ENCODE measurements around the gene CLEC2A. TPM values are rescaled to one million over a fixed set of nuclear protein-coding genes. Genes with fewer than 3 reads are reported as not detected.

Gene CLEC2A
- total RNA-seq, 6 experiments from 2014 or later, result not detected

DNA sequence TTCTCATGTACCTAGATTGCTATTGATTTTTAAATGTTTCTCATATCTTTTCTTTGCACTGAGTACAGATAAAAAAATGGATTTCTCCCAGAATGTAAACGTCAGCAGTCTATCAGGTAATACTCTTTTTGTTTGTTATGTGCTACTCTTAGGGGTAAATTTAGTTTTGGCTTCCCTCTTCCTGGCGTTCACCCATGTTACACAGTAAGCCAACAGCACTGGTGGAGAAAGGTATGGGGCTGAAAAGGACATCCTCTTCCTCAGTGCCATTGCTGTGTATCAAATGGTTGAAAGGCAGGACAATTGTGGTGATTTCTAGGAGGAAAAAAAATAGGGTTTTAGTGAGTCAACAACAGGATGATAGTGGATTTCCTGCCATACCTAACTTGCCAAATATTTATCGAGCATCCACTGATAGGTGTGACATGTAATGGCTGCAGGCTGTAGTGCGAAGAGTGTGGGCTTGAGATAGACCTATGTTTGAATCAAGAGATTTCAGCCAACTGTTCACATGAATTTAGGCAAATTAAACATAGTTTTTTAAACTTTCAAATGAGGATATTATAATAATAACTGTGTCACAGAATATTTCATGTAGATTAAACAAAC is 43.4 kb downstream of the CLEC2A start:
- H3K4me1 ChIP-seq, result peaks cover 0 to 6% (median 0%) of the 10 kb centered on the region in 4 donors
- DNase-seq (no peak), ATAC-seq (peak; percentile 12 to 77 (median 37))
- TF ChIP-seq, protein P1, sequence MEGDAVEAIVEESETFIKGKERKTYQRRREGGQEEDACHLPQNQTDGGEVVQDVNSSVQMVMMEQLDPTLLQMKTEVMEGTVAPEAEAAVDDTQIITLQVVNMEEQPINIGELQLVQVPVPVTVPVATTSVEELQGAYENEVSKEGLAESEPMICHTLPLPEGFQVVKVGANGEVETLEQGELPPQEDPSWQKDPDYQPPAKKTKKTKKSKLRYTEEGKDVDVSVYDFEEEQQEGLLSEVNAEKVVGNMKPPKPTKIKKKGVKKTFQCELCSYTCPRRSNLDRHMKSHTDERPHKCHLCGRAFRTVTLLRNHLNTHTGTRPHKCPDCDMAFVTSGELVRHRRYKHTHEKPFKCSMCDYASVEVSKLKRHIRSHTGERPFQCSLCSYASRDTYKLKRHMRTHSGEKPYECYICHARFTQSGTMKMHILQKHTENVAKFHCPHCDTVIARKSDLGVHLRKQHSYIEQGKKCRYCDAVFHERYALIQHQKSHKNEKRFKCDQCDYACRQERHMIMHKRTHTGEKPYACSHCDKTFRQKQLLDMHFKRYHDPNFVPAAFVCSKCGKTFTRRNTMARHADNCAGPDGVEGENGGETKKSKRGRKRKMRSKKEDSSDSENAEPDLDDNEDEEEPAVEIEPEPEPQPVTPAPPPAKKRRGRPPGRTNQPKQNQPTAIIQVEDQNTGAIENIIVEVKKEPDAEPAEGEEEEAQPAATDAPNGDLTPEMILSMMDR (IDR thresholded peaks at IDR 0.05), result no peak
- no peak for TF ChIP-seq POLR2A (IDR thresholded peaks at IDR 0.05)
- H3K27ac ChIP-seq, result no peak overlapping the region
- H3K36me3 ChIP-seq, result no peaks in the 10 kb centered on the region
- 27% methylated on average over 4 of the region's 4 CpGs for WGBS (ENCODE audit: insufficient coverage, low coverage, low lambda C conversion rate, missing lambda C conversion rate)
- intact Hi-C loops (cut with DNase I), result no loop called here
- no peak overlapping the region for H3K4me3 ChIP-seq
- H3K9me3 ChIP-seq, result no peaks in the 10 kb centered on the region
- no peaks in the 10 kb centered on the region for H3K27me3 ChIP-seq

DNA sequence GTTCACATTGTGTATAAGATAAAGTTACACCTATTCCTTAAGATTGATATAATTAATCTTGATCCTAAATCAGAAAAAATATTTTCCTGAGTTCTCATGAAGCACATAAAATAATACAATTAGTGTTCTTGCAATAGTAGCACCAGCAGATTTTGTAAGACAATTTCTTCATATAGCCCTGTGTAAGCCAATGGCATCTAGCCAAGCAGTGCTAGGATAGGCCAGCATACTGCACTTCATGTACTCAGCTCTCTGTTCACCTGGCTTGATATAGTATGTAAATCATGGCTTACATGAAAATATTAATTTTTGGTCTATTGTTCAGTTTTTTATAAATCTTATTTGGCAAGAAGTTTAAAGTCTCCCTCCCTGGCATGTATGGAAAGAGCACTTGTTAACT is 49.0 kb downstream of the CLEC2A start:
- no peak for TF ChIP-seq POLR2A (IDR thresholded peaks at IDR 0.05)
- TF ChIP-seq, protein P1 (IDR thresholded peaks at IDR 0.05), result no peak
- peaks cover 0 to 9% (median 0%) of the 10 kb centered on the region in 4 donors for H3K4me1 ChIP-seq
- DNase-seq, result no peak
- H3K27me3 ChIP-seq, result no peaks in the 10 kb centered on the region
- H3K4me3 ChIP-seq, result no peak overlapping the region
- H3K9me3 ChIP-seq, result no peaks in the 10 kb centered on the region
- intact Hi-C loops (cut with DNase I), result no loop called here
- ATAC-seq, result peak; percentile 32 to 56 (median 48)
- H3K27ac ChIP-seq, result no peak overlapping the region
- no peaks in the 10 kb centered on the region for H3K36me3 ChIP-seq

DNA sequence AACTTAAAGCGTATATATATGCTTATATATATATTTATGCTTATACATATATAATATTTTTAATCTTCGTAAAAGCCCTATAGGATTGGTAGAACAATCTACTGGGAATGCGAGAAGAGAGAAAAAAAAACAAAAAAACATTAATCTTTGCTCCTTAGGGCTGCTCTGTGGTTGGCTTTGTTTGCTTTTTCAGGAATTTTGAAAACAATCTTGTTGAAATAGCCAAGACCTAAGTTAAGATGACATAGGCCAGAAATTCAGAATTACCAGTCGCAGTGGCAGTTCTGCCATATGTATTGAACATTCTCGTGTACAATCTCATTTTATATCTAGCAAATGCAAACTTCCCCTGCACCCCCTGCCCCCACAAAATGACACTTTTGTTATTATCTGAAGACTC is 50.2 kb downstream of the CLEC2A start:
- no peaks in the 10 kb centered on the region for H3K36me3 ChIP-seq
- DNase-seq (no peak), ATAC-seq (peak in 3 of 4 donors; percentile 31 to 72 (median 36))
- no peak overlapping the region for H3K27ac ChIP-seq
- WGBS (ENCODE audit: insufficient coverage, low coverage, low lambda C conversion rate, missing lambda C conversion rate), result 49% methylated on average over 5 of the region's 5 CpGs
- H3K4me3 ChIP-seq, result no peak overlapping the region
- no peaks in the 10 kb centered on the region for H3K27me3 ChIP-seq
- intact Hi-C loops (cut with DNase I), result no loop called here
- TF ChIP-seq, protein P1 (IDR thresholded peaks at IDR 0.05), result no peak
- no peak for TF ChIP-seq POLR2A (IDR thresholded peaks at IDR 0.05)
- H3K4me1 ChIP-seq, result peaks cover 0 to 9% (median 0%) of the 10 kb centered on the region in 4 donors
- no peaks in the 10 kb centered on the region for H3K9me3 ChIP-seq

DNA sequence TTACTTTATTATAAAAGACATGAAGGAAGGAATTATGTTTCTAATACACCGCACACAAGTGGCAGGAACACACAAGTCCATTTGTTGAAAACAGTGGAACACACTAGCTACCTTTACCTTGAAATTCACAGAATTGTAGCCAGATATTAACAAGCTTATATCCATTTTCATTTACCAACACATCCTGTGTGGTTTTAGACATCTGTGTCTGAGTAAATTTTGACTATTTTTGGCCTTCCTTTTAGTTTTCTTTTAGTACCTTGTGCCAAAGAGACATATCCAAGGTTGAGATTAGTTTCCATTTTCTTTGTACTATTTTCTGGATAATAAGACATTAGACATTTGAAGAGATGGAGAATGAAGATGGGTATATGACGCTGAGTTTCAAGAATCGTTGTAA is 50.9 kb downstream of the CLEC2A start, which contains the start of gene KLRF2:
Gene KLRF2, plus strand, starts transcription at position 244 of the 400 bp plus-strand sequence. Its CDS starts 107 bp downstream, at position 351.
- no peak within 1 kb of the TSS for H3K27ac ChIP-seq
- H3K4me1 ChIP-seq, result peaks cover 0 to 9% (median 0%) of the 10 kb centered on the region in 4 donors
- ATAC-seq, result no peak
- H3K36me3 ChIP-seq, result no peaks in the 10 kb centered on the region
- no peaks in the 10 kb centered on the region for H3K9me3 ChIP-seq
- intact Hi-C loops (cut with DNase I), result no loop called here
- no peak for DNase-seq
- TF ChIP-seq, protein P1 (IDR thresholded peaks at IDR 0.05), result no peak
- TF ChIP-seq POLR2A (IDR thresholded peaks at IDR 0.05), result no peak
- WGBS (ENCODE audit: insufficient coverage, low coverage, low lambda C conversion rate, missing lambda C conversion rate), result 96% methylated on average over 3 of the region's 3 CpGs
- no peak within 1 kb of the TSS for H3K4me3 ChIP-seq
- H3K27me3 ChIP-seq, result no peaks in the 10 kb centered on the region
